NB4 (cell line): ENCODE results near the gene JMJD8.

Experiments
- TF ChIP-seq, protein P1 (sequence below): IDR thresholded peaks from one replicate; pipeline ENCODE4 v1.5.1; 2012; ENCODE audit warnings: low read depth, low read length
- TF ChIP-seq, protein P2 (sequence below): IDR thresholded peaks from 2 replicates; pipeline ENCODE4 v1.6.1; 2011; ENCODE audit warnings: low read depth, low read length

DNA sequence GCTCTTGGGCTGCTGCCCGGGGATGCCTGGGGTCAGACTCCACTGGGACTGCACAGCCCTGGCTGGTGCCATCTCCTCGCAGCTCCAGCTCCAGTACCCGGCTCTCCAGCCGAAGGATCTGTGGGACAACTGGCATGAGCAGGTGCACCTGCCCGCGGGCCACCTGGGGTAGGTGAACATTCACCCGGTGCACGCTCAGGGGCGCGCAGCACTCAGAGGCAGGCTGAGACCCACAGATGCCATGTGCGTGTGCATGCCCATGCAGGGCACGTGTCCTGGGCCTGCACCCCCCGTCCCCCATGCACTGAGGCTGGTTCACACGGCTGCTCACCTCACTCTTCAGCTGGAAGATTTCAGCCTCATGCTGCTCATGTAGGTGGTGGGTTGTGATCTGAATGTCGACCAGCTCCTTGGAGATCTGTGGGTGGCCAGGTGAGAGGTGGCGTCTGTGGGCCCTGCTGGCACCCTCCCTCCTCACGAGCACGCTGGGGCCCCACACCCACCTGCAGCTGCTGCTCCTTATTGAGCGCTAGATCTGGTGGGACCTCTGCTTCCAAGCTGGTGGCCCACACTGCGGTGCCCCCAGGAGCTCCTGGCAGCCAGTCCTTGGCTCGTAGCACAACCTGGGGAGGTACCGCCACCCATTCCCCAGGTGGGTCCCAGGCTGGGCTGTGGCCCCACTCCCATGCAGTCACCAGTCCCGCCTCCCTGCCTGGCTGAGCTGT is 41.5 kb upstream of the JMJD8 start:
- TF ChIP-seq, protein P1, sequence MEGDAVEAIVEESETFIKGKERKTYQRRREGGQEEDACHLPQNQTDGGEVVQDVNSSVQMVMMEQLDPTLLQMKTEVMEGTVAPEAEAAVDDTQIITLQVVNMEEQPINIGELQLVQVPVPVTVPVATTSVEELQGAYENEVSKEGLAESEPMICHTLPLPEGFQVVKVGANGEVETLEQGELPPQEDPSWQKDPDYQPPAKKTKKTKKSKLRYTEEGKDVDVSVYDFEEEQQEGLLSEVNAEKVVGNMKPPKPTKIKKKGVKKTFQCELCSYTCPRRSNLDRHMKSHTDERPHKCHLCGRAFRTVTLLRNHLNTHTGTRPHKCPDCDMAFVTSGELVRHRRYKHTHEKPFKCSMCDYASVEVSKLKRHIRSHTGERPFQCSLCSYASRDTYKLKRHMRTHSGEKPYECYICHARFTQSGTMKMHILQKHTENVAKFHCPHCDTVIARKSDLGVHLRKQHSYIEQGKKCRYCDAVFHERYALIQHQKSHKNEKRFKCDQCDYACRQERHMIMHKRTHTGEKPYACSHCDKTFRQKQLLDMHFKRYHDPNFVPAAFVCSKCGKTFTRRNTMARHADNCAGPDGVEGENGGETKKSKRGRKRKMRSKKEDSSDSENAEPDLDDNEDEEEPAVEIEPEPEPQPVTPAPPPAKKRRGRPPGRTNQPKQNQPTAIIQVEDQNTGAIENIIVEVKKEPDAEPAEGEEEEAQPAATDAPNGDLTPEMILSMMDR: no peak
- TF ChIP-seq, protein P2, sequence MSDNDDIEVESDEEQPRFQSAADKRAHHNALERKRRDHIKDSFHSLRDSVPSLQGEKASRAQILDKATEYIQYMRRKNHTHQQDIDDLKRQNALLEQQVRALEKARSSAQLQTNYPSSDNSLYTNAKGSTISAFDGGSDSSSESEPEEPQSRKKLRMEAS: no peak
